HG03575 (cell line): ENCODE data around the gene PRDX6.

Experiments
- ATAC-seq: cut with Tn5 transposase; IDR thresholded peaks from one replicate; pipeline ENCODE4 v1.9.1; 2021; ENCODE audit not compliant: unreplicated experiment, insufficient number of reproducible peaks, low FRiP score; ENCODE audit errors: extremely low read depth

Gene PRDX6, protein sequence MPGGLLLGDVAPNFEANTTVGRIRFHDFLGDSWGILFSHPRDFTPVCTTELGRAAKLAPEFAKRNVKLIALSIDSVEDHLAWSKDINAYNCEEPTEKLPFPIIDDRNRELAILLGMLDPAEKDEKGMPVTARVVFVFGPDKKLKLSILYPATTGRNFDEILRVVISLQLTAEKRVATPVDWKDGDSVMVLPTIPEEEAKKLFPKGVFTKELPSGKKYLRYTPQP

DNA sequence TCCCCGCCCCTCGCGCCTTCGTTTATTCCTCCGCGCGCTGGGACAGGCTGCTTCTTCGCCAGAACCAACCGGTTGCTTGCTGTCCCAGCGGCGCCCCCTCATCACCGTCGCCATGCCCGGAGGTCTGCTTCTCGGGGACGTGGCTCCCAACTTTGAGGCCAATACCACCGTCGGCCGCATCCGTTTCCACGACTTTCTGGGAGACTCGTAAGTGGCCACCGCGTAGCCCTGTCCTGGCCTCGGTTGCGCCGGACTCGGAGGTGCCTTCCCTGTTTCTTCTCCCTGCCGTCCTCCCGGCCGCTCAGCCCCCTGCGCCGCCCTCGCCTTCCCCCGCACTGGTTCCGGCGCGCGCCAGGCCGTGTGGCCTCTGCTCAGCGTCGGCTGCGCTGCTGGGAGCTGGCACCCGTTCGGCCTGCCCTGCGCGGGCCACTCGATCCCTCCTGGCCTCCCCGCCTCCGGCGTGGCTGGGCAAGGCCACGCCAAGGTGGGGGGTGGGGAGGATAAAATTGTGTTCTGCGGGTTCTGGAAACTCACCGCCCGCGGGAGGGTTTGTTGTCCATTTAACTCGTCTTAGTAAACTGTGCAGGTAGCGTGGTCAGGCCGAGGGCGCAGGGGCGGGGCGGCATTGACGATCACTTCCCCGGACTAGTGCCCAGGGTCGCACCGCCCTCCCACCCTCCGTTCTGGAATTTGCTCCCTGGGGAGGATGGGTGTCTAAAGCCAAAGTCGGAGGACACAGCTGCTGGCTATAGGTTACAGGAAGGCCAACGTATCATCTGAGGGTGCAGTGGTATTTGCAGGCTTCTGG is at the start of gene PRDX6:
Gene PRDX6 (plus strand): TSS at position 50 of the 808 bp plus-strand sequence. CDS start 63 bp downstream, at position 113.
- peak; percentile 27 for ATAC-seq

DNA sequence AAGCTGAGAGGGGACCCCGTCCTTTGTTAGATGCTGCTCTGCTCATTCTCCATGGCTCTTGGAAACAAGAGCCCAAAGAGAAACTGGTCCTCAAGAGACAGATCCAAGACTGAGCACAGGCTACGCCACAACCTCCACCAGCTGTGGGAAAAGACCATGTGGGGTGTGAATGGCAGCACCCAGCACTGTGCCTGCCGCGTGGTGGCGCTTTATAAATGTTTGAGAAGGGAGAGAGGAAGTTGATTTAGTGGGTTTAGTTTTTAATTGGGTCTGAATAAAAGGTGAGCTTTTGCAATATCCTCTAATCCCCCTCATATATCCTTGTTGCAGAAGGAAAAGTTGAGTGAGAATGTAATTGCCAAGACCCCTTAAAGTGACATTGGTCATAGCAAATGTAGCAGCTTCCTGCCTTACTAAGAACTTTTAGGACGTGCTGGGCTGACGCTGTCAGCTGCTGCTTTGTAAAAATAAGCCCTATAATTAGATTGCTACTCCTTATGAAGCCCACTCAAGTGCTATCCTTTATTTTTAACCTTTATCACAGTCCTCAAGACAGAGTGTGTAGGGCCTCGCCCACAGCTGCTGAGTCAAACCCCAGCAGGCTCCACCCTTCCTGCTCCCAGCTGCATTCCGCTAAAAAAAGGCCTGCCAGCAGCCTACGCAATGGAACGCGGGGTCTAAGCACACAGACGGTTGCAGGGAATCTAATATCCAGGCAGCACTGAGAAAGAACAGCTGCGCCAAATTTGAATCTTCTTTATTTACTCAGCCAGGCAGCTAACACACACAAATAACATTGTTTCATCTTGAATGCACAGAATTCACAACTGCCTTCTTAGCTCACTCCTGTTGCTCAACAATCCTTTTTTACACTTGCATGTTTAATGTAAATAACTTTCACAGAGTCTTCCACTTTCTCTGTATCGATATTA is 47.4 kb upstream of the PRDX6 start:
- ATAC-seq, result no peak

DNA sequence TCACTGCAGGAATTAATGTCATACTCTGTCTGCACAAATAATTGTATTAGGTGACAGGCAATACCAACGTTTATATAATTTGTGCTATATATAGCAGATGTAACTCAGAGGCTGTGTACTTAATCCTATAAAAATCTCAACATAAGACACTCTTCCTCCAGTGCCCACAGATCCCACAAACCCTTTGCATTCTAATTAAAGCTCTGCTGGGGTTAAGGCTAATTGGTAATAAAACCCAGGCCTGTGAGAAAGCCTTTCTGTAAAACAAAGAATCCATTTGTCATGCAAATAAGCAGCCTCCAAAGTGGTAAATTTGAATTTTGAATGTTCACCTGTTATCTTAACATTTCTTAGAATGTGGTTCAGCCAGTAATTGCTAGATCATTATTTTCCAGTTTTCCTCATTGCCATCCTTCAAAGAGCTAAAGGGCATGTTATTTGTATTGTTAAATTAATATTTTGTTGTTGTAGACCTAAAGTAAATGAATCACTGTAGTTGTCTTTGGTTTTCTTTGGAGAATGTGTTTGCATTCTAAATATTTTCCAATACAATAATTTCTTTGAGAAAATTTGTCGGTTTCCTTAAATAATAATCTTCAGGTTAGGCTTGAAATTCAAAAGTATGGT is 46.3 kb upstream of the PRDX6 start:
- ATAC-seq, result no peak

DNA sequence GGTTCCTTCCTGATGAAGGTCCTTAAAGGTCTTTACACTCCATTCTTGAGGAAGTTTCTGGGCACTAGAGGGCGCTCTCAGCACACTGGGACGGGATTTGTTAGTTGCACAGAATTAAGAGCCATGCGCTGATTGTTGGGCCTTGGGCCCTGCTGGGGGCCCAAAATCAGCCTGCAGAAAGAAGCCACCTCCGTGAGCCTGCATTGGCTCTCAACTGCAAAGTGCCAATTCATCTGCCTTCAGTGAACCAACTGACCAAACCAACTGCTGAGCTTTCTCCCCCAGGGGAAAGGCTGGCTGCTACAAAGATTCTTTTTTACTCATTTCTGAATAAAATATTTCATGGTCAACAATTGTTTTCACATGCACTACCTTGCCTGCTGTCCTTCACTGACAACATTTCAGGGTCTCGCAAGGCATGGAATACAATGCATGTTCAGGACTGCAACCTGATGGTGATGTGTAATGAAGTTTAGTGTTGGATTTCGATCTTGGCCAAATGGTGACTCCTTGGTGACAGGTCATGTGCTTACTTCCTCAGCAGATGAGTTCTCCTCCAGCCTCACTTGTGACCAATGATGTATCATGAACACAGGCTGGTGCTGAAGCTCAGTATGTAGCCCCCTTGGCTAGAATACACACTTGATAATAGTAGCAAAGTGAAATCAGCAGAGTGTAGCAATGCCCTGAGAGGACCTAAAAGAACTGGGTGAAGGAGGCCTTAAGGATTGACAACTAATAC is 45.7 kb upstream of the PRDX6 start:
- ATAC-seq, result no peak

DNA sequence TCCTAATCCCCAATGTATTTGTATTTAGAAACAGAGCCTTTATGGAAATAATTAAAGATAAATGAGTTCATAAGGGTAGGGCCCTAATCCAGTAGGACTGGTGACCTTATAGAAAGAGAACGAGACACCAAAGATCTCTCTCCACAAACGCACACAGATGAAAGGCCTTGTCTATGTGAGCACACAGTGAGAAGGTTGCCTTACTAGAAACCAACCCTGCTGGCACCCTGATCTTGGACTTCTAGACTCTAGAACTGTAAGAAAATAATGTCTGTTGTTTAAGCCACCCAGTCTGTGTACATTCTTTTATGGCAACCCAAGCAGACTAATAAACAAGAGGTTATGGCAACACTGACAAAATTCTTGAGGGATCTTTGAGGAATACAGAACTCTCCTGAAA is 44.8 kb upstream of the PRDX6 start:
- no peak for ATAC-seq

DNA sequence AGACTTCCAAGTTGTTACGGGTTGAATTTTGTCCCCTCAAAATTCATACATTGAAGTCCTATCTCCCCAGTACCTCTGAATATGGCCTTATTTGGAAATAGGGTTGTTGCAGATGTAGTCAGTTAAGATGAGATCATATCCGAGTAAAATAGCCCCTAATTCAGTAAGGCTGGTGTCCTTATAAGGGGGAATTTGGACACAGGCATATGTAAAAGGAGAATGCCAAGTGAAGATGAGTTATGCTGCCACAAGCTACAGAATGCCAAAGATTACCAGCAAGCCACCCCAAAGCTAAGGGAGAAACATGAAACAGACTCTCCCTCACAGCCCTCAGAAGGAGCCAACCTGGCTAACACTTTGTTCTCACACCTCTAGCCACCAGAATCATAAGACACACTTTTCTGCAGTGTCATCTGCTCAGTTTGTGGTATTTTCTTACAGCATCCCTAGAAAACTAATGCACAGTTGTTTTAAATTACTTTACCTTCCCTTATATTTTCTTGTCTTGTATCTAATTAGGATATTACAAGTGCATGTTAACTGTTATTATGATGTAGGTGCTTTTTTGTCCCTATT is 43.3 kb upstream of the PRDX6 start:
- no peak for ATAC-seq

DNA sequence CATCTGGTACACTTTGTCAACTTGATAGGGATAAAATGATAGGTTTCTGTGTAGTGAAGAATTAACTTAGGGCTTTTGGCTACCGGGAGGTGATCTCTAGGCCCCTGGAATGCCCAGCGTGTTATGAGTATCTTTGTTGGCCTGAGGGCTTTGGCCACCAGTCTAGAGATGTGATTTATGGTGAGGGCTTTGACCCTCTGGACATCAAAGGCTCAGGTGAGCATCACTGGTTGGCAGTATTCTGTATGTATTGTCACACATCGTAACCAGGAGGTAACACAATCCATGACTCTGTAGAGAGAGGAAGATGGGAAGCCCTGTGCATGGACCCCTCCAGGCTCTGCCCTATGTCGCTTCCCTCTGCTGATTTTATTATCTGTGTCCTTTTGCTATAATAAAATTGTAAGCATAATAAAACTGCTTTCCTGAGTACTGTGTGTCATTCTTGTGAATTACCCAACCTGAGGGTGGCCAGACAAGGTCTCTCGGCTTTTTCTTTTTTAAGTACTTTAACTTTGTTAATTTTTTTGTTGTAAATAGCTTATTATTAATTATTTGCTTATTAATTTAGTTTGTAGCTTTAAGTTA is 40.2 kb upstream of the PRDX6 start:
- ATAC-seq, result no peak

DNA sequence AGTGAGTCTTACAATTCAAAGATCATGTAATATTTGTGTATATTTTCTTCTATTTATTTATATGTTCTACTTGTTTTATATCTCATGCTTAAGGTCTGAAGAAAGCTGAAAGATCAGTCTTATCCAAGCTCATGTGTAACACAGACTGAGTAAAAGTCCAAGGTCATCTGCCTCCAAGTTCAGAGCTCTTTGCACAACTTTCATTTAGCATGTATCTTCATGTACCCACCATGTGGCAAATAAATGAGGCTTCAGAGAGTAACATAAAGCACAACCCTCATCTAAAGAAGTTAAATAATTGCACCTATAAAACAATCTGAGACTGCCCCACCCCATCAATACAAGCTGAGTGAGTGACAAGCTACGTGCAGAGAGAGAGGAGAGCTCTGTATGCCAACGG is 38.5 kb upstream of the PRDX6 start:
- ATAC-seq, result no peak

DNA sequence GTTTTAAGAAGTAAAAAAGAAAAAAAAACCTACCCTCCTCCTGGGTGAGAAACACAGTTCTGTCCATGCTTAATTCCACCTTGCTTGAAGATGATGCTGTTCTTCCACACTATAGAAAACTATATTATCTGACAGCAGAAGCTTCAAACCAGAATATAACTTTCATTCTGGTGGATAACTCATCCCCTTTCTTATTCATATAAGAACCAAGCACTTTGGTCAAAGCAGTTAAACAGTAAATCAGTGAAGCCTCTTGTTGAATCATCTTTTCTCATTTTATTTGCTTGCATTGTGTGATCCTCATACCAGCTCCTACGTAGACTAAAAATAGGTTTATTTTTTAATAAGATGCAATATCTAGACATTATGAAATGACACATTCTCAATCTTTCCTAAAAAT is 36.7 kb upstream of the PRDX6 start:
- no peak for ATAC-seq

DNA sequence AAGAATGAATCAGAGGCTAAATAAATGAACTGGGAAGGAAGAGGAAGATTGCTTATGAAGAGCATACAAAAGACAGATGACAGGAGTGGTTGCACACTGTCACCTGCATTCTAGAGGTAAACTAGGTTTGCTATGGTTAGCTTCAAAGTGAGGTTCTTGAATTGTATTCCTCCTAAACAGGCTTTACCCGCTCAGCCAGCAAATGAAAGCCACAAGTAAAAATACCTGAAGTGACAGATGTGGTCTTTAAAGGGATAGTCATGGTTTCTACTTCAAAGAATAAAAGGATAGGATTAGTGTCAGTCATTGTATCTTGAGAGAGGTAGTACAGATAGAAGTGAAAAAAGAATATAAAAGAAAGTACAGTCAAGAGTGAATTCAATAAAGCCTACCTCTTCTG is 32.4 kb upstream of the PRDX6 start:
- no peak for ATAC-seq

DNA sequence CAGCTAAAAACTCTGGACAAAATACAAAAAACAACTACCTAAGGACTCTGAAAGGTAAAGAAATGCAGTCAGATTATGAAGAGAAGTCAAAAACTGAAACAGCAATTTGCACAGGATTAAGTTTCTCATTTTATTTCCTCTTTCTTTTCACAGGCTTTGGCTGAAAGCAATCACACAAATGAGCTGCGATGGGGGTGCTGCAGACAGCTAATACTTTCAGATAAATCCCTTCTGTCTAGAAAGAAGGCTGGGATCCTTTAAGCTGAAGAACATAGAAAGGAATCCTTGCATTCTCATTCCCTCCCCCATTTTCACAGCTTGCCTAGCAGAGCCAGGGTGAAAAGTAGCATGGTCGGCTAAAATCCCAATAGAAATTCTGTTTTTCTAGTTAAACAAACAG is 32.0 kb upstream of the PRDX6 start:
- no peak for ATAC-seq

DNA sequence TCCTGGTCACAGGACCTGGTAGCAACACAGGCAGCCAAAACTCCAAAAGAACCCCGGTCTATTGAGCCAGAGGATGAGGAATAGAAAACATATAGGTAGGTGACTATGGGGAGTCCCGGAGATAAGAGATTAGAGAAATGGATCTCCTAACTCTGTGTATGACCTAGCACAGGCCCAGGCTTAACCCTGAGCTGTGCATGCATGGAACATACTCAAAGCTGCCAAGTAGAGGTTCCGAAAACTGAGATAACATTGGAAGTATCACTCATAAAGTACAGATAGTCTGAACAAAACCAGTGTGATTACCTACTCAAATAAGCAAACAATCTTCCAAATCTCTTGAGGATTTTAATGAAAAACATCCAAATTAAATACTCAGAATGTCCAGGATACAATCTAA is 31.5 kb upstream of the PRDX6 start:
- ATAC-seq, result no peak

DNA sequence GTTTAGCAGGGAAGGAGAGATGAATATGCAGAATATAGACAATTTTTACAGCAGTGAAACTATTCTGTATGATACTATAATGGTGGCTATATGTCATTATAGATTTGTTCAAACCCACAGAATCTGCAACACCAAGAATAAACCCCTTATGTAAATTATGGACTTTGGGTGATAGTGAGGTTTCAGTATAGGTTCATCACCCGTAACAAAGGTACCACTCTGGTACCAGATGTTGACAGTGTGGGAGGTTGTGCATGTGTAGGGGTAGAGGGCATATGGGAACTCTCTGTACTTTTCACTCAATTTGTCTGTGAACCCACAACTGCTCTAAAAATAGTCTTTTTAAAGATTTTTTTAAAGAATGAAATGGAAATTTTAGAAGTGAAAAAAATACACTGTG is 29.9 kb upstream of the PRDX6 start:
- no peak for ATAC-seq

DNA sequence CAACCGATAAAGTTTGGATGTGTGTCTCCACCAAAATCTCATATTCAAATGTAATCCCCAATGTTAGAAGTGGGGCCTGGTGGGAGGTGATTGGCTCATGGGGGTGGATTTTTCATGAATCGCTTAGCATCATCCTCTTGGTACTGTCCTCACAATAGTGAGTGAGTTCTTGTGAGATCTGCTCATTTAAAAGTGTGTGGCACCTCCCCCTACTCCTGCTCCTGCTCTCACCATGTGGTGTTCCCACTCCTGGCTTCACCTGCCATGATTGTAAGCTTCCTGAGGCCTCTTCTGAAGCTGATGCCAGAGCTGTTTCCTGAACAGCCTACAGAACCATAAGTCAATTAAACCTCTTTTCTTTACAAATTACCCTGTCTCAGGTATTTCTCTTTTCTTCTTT is 28.2 kb upstream of the PRDX6 start:
- no peak for ATAC-seq

DNA sequence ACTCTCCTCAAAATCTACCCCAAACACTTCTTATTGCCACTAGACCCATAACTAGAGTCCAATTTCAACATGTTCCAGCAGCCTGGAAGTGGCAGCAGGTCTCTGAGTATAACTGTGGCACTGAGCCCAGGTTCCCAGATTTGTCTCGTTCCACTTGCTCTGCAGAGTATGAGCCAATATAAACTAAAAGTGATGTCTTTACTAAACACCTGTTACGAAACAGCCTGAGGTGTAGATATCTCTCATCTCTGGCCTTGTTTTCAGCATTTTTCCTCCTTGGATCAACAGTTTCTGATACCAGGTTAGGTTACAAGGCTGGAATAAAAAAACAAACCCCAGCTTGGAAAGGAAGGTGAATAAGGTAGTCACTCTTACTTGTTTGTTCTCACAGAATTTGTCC is 25.2 kb upstream of the PRDX6 start:
- ATAC-seq, result no peak

DNA sequence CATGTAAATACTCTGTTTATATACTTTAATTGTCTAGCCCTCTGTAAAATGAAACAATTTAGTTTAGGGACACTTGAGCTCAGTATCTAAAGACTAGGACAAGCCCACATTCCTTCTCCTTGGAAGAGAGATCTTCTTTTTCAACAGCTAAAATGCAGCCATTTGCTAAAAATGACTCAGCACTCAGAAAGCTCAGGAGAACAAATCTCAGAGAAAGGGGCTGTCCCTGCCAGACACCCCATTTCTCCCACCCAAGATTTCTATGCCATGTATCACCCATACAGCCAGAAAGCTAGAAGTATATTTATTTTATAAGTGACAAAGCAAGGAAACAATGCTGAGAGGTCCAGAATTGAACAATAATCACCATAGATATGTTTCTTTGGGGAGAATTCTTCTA is 23.2 kb upstream of the PRDX6 start:
- no peak for ATAC-seq

DNA sequence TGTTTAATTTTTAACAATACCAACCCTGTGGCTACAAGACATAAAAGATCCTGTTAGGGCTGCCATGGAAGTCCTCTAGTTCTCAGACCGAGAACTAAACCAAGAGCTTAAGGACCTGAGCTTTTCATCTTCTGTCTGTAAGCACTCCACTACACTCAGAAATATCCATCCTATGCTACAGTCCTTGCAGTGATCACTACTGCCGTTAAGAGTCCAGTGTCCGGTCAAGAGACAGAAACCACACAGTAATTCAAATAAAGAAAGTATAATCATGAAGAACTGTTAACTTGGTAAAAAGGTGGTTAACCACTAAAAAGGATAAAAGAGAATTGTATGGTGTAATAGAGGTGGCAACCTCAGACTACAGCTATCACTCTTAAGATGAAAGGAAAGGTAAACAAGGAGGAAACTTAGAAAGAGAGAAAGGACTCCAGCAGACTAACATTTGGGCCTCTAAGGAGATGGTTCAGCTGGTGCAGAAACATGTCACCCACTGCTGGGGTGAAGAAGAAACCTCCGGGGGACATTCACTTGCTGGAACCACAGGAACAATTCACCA is 22.1 kb upstream of the PRDX6 start:
- ATAC-seq, result no peak

DNA sequence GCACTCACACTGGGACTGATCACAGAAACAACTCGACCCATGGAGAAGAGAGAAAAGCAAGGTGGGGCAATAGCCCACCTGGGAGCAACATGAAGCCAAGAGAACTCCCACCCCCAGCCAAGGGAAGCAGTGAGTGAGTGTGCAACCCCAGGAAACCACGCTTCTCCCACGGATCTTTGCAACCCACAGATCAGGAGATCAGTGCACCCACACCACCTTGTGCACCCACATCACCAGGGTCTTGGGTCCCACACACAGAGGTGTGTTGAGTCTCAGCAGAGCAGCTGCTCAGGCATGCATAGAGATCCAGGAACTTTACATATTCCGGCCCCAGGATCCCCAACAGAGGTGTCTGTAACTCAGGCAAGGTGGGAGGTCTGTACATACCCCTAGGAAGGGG is 17.2 kb upstream of the PRDX6 start:
- ATAC-seq, result no peak
